ENCODE data around the gene XXYLT1.

The XXYLT1 gene

GRCh38 chr3:195186041-195186709, 84.8 kb downstream of the XXYLT1 start:
- H3F3A ChIP-seq (ENCODE audit: insufficient read depth) = no peaks in the 10 kb centered on the region
- H3K4me2 ChIP-seq (ENCODE audit: low read depth, low read length, poor library complexity, severe bottlenecking) = no peak overlapping the region
- no peaks in the 10 kb centered on the region for H3K9me3 ChIP-seq (ENCODE audit: insufficient read depth, low read length)
- H3K9me2 ChIP-seq (replicated peaks; ENCODE audit: insufficient read depth, low read length) = no peaks in the 10 kb centered on the region
- H3K79me2 ChIP-seq (ENCODE audit: insufficient read depth, low read length) = no peaks in the 10 kb centered on the region; the same call in 1 of the 2 replicates
- H2AFZ ChIP-seq (ENCODE audit: low read depth, low read length, severe bottlenecking) = no peak overlapping the region
- H3K9ac ChIP-seq (ENCODE audit: low read length) = no peak overlapping the region
- no peaks in the 10 kb centered on the region for H3K36me3 ChIP-seq (ENCODE audit: low read length)
- H3K4me3 ChIP-seq (ENCODE audit: insufficient read depth, low read length, poor library complexity, severe bottlenecking) = no peak overlapping the region
- TF ChIP-seq EZH2phosphoT487 (conservative IDR thresholded peaks at IDR 0.05; ENCODE audit: low read length) = no peak
- TF ChIP-seq CTCF (IDR thresholded peaks at IDR 0.05; ENCODE audit: insufficient read depth, low read length, poor library complexity, severe bottlenecking) = no peak
- no peaks in the 10 kb centered on the region for H3K27me3 ChIP-seq (ENCODE audit: low read length)
- H3K27ac ChIP-seq (ENCODE audit: low read depth, low read length) = no peak overlapping the region
- 0 out of 2 replicates have a peak, but pooled peaks cover 12% of the 10 kb centered on the region for H4K20me1 ChIP-seq (ENCODE audit: low read depth, low read length)

GRCh38 chr3:195185583-195185982, 85.4 kb downstream of the XXYLT1 start:
- H3K4me2 ChIP-seq (ENCODE audit: low read depth, low read length, poor library complexity, severe bottlenecking) = no peak overlapping the region
- H3K79me2 ChIP-seq (ENCODE audit: insufficient read depth, low read length) = no peaks in the 10 kb centered on the region; the same call in 1 of the 2 replicates
- H3K36me3 ChIP-seq (ENCODE audit: low read length) = no peaks in the 10 kb centered on the region
- no peak overlapping the region for H3K27ac ChIP-seq (ENCODE audit: low read depth, low read length)
- H3K4me3 ChIP-seq (ENCODE audit: insufficient read depth, low read length, poor library complexity, severe bottlenecking) = no peak overlapping the region
- no peaks in the 10 kb centered on the region for H3K9me2 ChIP-seq (replicated peaks; ENCODE audit: insufficient read depth, low read length)
- no peak for TF ChIP-seq EZH2phosphoT487 (conservative IDR thresholded peaks at IDR 0.05; ENCODE audit: low read length)
- TF ChIP-seq CTCF (IDR thresholded peaks at IDR 0.05; ENCODE audit: insufficient read depth, low read length, poor library complexity, severe bottlenecking) = no peak
- H2AFZ ChIP-seq (ENCODE audit: low read depth, low read length, severe bottlenecking) = no peak overlapping the region
- no peak overlapping the region for H3K9ac ChIP-seq (ENCODE audit: low read length)
- H4K20me1 ChIP-seq (ENCODE audit: low read depth, low read length) = 0 out of 2 replicates have a peak, but pooled peaks cover 12% of the 10 kb centered on the region
- no peaks in the 10 kb centered on the region for H3K27me3 ChIP-seq (ENCODE audit: low read length)
- no peaks in the 10 kb centered on the region for H3K9me3 ChIP-seq (ENCODE audit: insufficient read depth, low read length)
- no peaks in the 10 kb centered on the region for H3F3A ChIP-seq (ENCODE audit: insufficient read depth)

GRCh38 chr3:195184716-195185421, 86.1 kb downstream of the XXYLT1 start:
- Histone ChIP-seq H3K27me3 (ENCODE audit: low read length) (no peaks in the 10 kb centered on the region), H3F3A (ENCODE audit: insufficient read depth) (no peaks in the 10 kb centered on the region), H3K79me2 (ENCODE audit: insufficient read depth, low read length) (no peaks in the 10 kb centered on the region; the same call in 1 of the 2 replicates), H3K9me2 (replicated peaks; ENCODE audit: insufficient read depth, low read length) (no peaks in the 10 kb centered on the region), H3K36me3 (ENCODE audit: low read length) (no peaks in the 10 kb centered on the region), H3K9ac (ENCODE audit: low read length) (no peak overlapping the region), H3K9me3 (ENCODE audit: insufficient read depth, low read length) (no peaks in the 10 kb centered on the region), H3K4me2 (ENCODE audit: low read depth, low read length, poor library complexity, severe bottlenecking) (no peak overlapping the region), H4K20me1 (ENCODE audit: low read depth, low read length) (0 out of 2 replicates have a peak, but pooled peaks cover 12% of the 10 kb centered on the region), H3K4me3 (ENCODE audit: insufficient read depth, low read length, poor library complexity, severe bottlenecking) (no peak overlapping the region), H3K27ac (ENCODE audit: low read depth, low read length) (no peak overlapping the region), H2AFZ (ENCODE audit: low read depth, low read length, severe bottlenecking) (no peak overlapping the region)
- TF ChIP-seq EZH2phosphoT487 (conservative IDR thresholded peaks at IDR 0.05; ENCODE audit: low read length) = no peak
- TF ChIP-seq CTCF (IDR thresholded peaks at IDR 0.05; ENCODE audit: insufficient read depth, low read length, poor library complexity, severe bottlenecking) = no peak

Measured in SU-DHL-6 (cell line).